ENCODE results near the gene TMEM117.

TMEM117 gene

GRCh38 chr12:43858096-43858495 is 22.2 kb downstream of the TMEM117 start:
- TF ChIP-seq, protein P1, sequence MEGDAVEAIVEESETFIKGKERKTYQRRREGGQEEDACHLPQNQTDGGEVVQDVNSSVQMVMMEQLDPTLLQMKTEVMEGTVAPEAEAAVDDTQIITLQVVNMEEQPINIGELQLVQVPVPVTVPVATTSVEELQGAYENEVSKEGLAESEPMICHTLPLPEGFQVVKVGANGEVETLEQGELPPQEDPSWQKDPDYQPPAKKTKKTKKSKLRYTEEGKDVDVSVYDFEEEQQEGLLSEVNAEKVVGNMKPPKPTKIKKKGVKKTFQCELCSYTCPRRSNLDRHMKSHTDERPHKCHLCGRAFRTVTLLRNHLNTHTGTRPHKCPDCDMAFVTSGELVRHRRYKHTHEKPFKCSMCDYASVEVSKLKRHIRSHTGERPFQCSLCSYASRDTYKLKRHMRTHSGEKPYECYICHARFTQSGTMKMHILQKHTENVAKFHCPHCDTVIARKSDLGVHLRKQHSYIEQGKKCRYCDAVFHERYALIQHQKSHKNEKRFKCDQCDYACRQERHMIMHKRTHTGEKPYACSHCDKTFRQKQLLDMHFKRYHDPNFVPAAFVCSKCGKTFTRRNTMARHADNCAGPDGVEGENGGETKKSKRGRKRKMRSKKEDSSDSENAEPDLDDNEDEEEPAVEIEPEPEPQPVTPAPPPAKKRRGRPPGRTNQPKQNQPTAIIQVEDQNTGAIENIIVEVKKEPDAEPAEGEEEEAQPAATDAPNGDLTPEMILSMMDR (IDR thresholded peaks at IDR 0.05; ENCODE audit: low read depth, low read length, poor library complexity, severe bottlenecking) = no peak
- no peak for TF ChIP-seq EZH2phosphoT487 (IDR thresholded peaks at IDR 0.05; ENCODE audit: borderline replicate concordance, low read length)
- Histone ChIP-seq H4K20me1 (ENCODE audit: control insufficient read depth, insufficient read depth, low read depth, low read length) (no peaks in the 10 kb centered on the region), H3K27ac (ENCODE audit: low read depth, low read length) (no peak overlapping the region), H3K27me3 (ENCODE audit: control insufficient read depth, low read length) (no peaks in the 10 kb centered on the region), H3K9me3 (ENCODE audit: control insufficient read depth, insufficient read depth, low read length) (no peaks in the 10 kb centered on the region), H3K36me3 (ENCODE audit: control insufficient read depth, low read length) (no peaks in the 10 kb centered on the region), H3K9me2 (replicated peaks; ENCODE audit: control insufficient read depth, low read length) (no peaks in the 10 kb centered on the region), H3K4me3 (ENCODE audit: low read length) (no peak overlapping the region), H3K79me2 (ENCODE audit: control insufficient read depth, low read length) (no peaks in the 10 kb centered on the region), H3K4me2 (ENCODE audit: low read length) (no peak overlapping the region), H3K4me1 (ENCODE audit: control insufficient read depth, low read length) (peaks cover 5% of the 10 kb centered on the region; the same call in 1 of the 2 replicates), H3F3A (ENCODE audit: control insufficient read depth, insufficient read depth) (no peaks in the 10 kb centered on the region)

GRCh38 chr12:43858991-43859390 is 23.1 kb downstream of the TMEM117 start:
- TF ChIP-seq EZH2phosphoT487 (IDR thresholded peaks at IDR 0.05; ENCODE audit: borderline replicate concordance, low read length) = no peak
- no peak overlapping the region for H3K4me2 ChIP-seq (ENCODE audit: low read length)
- no peaks in the 10 kb centered on the region for H3K9me2 ChIP-seq (replicated peaks; ENCODE audit: control insufficient read depth, low read length)
- no peaks in the 10 kb centered on the region for H3K27me3 ChIP-seq (ENCODE audit: control insufficient read depth, low read length)
- H4K20me1 ChIP-seq (ENCODE audit: control insufficient read depth, insufficient read depth, low read depth, low read length) = no peaks in the 10 kb centered on the region
- H3K36me3 ChIP-seq (ENCODE audit: control insufficient read depth, low read length) = no peaks in the 10 kb centered on the region
- no peaks in the 10 kb centered on the region for H3K9me3 ChIP-seq (ENCODE audit: control insufficient read depth, insufficient read depth, low read length)
- no peak overlapping the region for H3K4me3 ChIP-seq (ENCODE audit: low read length)
- H3K4me1 ChIP-seq (ENCODE audit: control insufficient read depth, low read length) = peaks cover 5% of the 10 kb centered on the region; the same call in 1 of the 2 replicates
- H3F3A ChIP-seq (ENCODE audit: control insufficient read depth, insufficient read depth) = no peaks in the 10 kb centered on the region
- H3K27ac ChIP-seq (ENCODE audit: low read depth, low read length) = no peak overlapping the region
- no peaks in the 10 kb centered on the region for H3K79me2 ChIP-seq (ENCODE audit: control insufficient read depth, low read length)

DNA sequence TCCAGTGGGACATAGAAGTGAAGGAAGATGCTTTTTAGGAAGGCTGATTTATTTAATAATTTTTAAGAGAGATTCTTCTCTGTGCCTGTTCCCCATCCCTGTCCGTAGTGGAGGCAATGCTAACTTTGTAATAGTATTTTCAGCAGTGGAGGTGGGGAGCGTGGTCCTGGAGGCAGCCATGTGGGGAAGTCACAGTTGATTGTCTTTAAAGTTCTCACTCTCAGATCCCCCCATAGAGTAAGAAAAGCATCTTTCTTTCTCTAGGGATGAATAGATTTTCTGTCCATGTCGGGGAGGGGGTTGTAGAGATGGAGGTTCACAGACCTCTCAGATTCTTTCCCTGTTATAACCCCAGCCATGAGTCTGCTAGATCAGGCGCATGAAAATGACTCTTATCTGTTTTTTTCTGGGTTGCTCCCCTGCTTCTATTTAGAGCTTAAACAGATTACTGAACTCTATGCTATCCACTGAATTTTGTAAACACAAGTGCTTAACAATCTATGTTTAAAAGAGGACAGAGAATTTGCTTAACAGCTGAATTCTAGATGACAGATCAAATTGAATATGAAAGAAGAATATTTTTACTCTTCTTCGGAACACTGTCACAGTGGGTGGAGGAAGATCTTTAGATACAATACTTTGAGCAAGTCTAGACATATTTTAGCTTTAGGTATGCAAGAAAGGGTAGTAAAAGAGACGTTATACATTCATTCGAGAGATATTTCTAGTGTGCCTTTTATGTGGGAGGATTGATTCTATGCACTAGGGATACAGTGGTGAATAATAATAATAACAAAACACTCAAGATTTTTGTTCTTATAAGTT is 25.3 kb downstream of the TMEM117 start:
- Histone ChIP-seq H3K4me2 (ENCODE audit: low read length) (no peak overlapping the region), H3K27me3 (ENCODE audit: control insufficient read depth, low read length) (no peaks in the 10 kb centered on the region), H4K20me1 (ENCODE audit: control insufficient read depth, insufficient read depth, low read depth, low read length) (no peaks in the 10 kb centered on the region), H3F3A (ENCODE audit: control insufficient read depth, insufficient read depth) (no peaks in the 10 kb centered on the region), H3K4me3 (ENCODE audit: low read length) (no peak overlapping the region), H3K27ac (ENCODE audit: low read depth, low read length) (no peak overlapping the region), H3K9me3 (ENCODE audit: control insufficient read depth, insufficient read depth, low read length) (no peaks in the 10 kb centered on the region), H3K79me2 (ENCODE audit: control insufficient read depth, low read length) (no peaks in the 10 kb centered on the region), H3K9me2 (replicated peaks; ENCODE audit: control insufficient read depth, low read length) (no peaks in the 10 kb centered on the region), H3K4me1 (ENCODE audit: control insufficient read depth, low read length) (peaks cover 5% of the 10 kb centered on the region; the same call in 1 of the 2 replicates), H3K36me3 (ENCODE audit: control insufficient read depth, low read length) (no peaks in the 10 kb centered on the region)
- TF ChIP-seq, protein P1 (IDR thresholded peaks at IDR 0.05; ENCODE audit: low read depth, low read length, poor library complexity, severe bottlenecking) = no peak
- TF ChIP-seq EZH2phosphoT487 (IDR thresholded peaks at IDR 0.05; ENCODE audit: borderline replicate concordance, low read length) = no peak

- no peaks in the 10 kb centered on the region for H3K9me2 ChIP-seq (replicated peaks; ENCODE audit: control insufficient read depth, low read length)
- TF ChIP-seq, protein P1 (IDR thresholded peaks at IDR 0.05; ENCODE audit: low read depth, low read length, poor library complexity, severe bottlenecking) = no peak
- TF ChIP-seq EZH2phosphoT487 (IDR thresholded peaks at IDR 0.05; ENCODE audit: borderline replicate concordance, low read length) = no peak
- H3K4me3 ChIP-seq (ENCODE audit: low read length) = no peak overlapping the region
- H3K36me3 ChIP-seq (ENCODE audit: control insufficient read depth, low read length) = no peaks in the 10 kb centered on the region
- no peaks in the 10 kb centered on the region for H3K9me3 ChIP-seq (ENCODE audit: control insufficient read depth, insufficient read depth, low read length)
- H3K27ac ChIP-seq (ENCODE audit: low read depth, low read length) = no peak overlapping the region
- H3K27me3 ChIP-seq (ENCODE audit: control insufficient read depth, low read length) = no peaks in the 10 kb centered on the region
- H3K4me1 ChIP-seq (ENCODE audit: control insufficient read depth, low read length) = peaks cover 5% of the 10 kb centered on the region; the same call in 1 of the 2 replicates
- no peak overlapping the region for H3K4me2 ChIP-seq (ENCODE audit: low read length)
- H3K79me2 ChIP-seq (ENCODE audit: control insufficient read depth, low read length) = no peaks in the 10 kb centered on the region
- H4K20me1 ChIP-seq (ENCODE audit: control insufficient read depth, insufficient read depth, low read depth, low read length) = no peaks in the 10 kb centered on the region
- no peaks in the 10 kb centered on the region for H3F3A ChIP-seq (ENCODE audit: control insufficient read depth, insufficient read depth)
Observed at GRCh38 chr12:43861840-43862150, 25.9 kb downstream of the TMEM117 start.
